Thyroid gland (tissue), 4 donors: Measurements from ENCODE around the gene STAG3.

Source experiments
- CTCF ChIP-seq, 6 experiments: fragments of 200-600 bp in 3 of 6; fragments of 450-650 bp in 3 of 6; sonication (generic) in 3 of 6; IDR thresholded peaks; one replicate each; pipeline ENCODE4 v1.5.1; 2016 to 2019; ENCODE audit warnings: antibody characterized with exemption in 6 of 6, mild to moderate bottlenecking in 2 of 6, inconsistent platforms in 1 of 6, moderate library complexity in 1 of 6
- POLR2A ChIP-seq, 2 donors: fragments of 450-650 bp; IDR thresholded peaks; one replicate each; pipeline ENCODE4 v1.6.1; 2017; ENCODE audit warnings: antibody characterized with exemption in 2 of 2, mild to moderate bottlenecking in 2 of 2, moderate library complexity in 1 of 2

- TF ChIP-seq CTCF (IDR thresholded peaks at IDR 0.05) (no peak), POLR2A (IDR thresholded peaks at IDR 0.05) (no peak)
Measured at GRCh38 chr7:100152937-100153666, 24.6 kb upstream of the STAG3 start.
